ENCODE data around the gene SUFU. TPM values are rescaled to one million over a fixed set of nuclear protein-coding genes. Genes with fewer than 3 reads are reported as not detected.

The SUFU gene
- total and polyA plus RNA-seq, 2 of the 13 experiments (the other 11 are each of a cell fraction or from before 2014, with no cell fraction given), result 2.9 to 5.5 TPM

- TF ChIP-seq ELF3 (CRISPR knock-in tag; IDR thresholded peaks at IDR 0.05) (no peak), HNF1A (IDR thresholded peaks at IDR 0.05; ENCODE audit: low read depth) (no peak), HNF1A (CRISPR knock-in tag; IDR thresholded peaks at IDR 0.05; ENCODE audit: borderline replicate concordance) (no peak), ZXDC (CRISPR knock-in tag; IDR thresholded peaks at IDR 0.05) (no peak), MTA3 (CRISPR knock-in tag; IDR thresholded peaks at IDR 0.05) (no peak), ZNF609 (CRISPR knock-in tag; IDR thresholded peaks at IDR 0.05; ENCODE audit: borderline replicate concordance) (no peak), ZNF550 (CRISPR knock-in tag; IDR thresholded peaks at IDR 0.05; ENCODE audit: borderline replicate concordance) (no peak), NPAS2 (CRISPR knock-in tag; IDR thresholded peaks at IDR 0.05; ENCODE audit: borderline replicate concordance) (no peak), HNF4G (IDR thresholded peaks at IDR 0.05; ENCODE audit: borderline replicate concordance, low read depth, low read length) (no peak), HNF4G (CRISPR knock-in tag; IDR thresholded peaks at IDR 0.05; ENCODE audit: borderline replicate concordance, low read depth) (no peak), AKNA (CRISPR knock-in tag; IDR thresholded peaks at IDR 0.05; ENCODE audit: borderline replicate concordance) (no peak), MIER2 (CRISPR knock-in tag; IDR thresholded peaks at IDR 0.05) (no peak)
These were observed 24.1 kb upstream of the SUFU start (continued) for GRCh38 chr10:102479651-102480050.

Measured in HepG2 (cell line).